Stimulated activated CD8-positive, alpha-beta memory T cell treated with anti-CD3 and anti-CD28 coated beads, Interleukin-15, amount 100 ng/mL, for 1 hour (primary cell): ENCODE data around the gene LRRC72.
"Not testable (repeated sequence)": the region's sequence is repeated elsewhere in the genome, so short reads cannot be mapped to it uniquely, and the experiment has no call there.

Experiments
- DNase-seq: peaks from one replicate; pipeline ENCODE4 v3.0.0-alpha.2; 2020; ENCODE audit warnings: low read depth

Gene LRRC72

GRCh38 chr7:16526742-16527540, at the start of gene LRRC72:
LRRC72 (plus strand) TSS chr7:16526825; CDS start chr7:16526953, 128 bp downstream.
- DNase-seq, result no peak

GRCh38 chr7:16479161-16479560, 47.5 kb upstream of the LRRC72 start:
- DNase-seq, result no peak

GRCh38 chr7:16479591-16479990, 47.0 kb upstream of the LRRC72 start:
- no peak for DNase-seq

DNA sequence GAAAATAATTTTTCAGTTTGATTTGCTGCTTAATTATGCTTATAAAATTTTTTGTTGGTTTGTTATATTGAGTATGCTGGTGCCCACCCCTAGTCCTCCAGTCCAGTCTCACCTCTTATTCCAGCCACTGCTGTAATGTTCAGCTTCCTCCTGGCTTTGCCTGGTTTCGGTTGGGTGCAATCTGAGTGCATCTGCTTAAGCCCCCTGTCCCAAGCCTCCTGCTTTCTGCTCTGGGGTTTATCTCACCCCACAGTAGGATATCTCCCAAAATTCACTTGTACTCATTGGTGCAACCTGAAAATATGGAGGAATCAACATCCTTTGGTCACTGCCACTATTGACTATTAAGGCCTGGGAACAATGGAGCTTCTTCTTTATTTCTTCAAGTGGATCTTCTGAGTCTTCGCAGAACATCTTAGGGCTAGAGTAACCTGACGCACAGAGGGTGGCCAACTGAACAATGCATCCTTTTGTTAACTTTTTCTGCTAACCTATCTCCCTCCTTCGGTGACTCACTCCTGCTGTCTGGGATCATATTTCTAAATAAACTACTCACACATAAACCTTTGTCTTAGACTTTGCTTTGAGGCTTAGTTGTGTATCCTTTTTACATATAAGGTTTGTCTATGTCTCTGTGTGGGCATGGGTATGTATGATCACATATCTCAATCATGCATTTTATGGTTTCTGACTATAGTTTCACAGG, 42.0 kb upstream of the LRRC72 start:
- no peak for DNase-seq

- DNase-seq, result no peak
These were observed 35.5 kb upstream of the LRRC72 start for GRCh38 chr7:16491148-16491547.

DNA sequence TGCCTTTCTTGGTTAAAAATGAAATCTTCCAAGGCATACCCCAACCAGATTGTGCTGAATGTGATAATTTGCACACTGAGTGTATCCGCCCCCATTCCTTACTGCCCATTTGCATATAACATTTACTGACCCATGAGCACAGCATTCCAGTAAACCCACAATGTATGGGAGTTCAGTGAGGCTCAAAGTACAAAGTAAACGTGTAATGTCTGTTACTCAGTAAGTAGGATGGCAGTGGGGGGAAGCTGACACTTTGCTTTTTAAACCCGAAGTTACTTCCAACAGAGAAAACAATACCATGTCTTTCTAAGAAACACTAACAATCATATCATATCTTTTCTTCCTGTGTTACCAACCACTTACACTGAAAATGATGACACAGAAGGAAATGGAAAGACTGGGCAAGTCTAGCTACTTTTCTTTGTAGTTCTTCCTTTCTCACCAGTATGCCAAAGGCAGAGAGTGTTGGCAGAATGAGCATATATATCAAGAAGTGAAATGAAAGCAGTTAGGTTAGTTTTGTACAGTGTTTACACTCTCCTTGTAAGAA, 34.0 kb upstream of the LRRC72 start:
- no peak for DNase-seq

GRCh38 chr7:16493266-16493665, 33.4 kb upstream of the LRRC72 start:
- no peak for DNase-seq

DNA sequence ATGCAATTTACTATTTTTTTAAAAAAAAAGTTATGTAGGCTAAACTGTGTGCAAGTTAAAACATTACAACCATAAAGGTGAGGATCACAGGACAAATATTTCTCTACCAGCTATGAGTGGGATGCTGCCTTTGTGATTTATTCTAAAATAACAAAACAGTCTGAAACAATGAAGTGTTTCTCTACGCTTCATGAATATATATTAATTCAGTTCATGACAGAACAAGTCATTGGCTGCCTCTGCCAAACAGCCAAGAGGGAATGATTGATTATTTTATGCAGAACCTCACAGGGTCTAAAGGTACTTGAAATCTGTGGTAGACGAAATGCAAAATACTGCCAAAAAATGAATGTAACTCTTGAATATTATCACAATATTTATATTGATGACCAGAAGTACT, 32.1 kb upstream of the LRRC72 start:
- DNase-seq, result no peak

GRCh38 chr7:16494955-16495719, 31.5 kb upstream of the LRRC72 start:
- no peak for DNase-seq

DNA sequence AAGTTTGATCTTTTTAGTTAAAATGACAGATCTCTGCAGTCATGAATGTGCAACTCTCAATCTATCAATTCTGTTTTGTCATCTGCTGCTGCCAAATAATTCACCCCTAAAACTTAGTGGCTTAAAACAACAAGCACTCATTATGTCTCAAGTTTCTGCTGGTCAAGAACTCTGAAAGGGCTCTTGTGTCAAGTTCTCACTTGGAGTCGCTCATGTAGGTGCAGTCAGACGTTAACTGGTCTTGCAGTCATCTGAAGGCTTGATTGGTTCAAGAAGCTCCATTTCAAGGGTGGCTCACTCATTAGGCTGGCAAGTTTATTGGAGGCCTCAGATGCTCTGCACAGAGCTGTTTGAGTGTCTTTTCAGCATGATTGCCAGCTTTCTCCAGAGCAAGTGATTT, 28.5 kb upstream of the LRRC72 start:
- DNase-seq, result no peak

- DNase-seq, result no peak
These were observed 24.3 kb upstream of the LRRC72 start for GRCh38 chr7:16502303-16502702.

DNA sequence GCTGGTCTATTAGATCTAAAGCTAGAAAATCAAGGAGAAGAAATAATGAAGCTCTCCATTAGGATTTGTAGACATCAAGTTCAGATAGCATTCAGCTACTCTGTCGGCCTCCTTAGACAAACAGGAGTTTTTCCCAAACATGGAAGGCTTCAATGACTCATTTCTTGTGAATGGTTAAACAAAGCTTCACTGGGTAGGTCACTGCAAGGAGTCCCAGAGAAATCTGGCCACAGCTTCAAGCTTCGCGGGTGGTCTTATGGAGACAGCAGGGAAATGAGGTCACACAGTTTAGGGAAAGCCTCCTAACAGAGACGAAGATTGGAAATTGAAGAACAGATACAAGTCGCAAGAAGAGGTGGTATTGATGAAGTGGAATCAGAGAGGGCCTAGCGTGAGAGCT, 22.6 kb upstream of the LRRC72 start:
- DNase-seq, result no peak

DNA sequence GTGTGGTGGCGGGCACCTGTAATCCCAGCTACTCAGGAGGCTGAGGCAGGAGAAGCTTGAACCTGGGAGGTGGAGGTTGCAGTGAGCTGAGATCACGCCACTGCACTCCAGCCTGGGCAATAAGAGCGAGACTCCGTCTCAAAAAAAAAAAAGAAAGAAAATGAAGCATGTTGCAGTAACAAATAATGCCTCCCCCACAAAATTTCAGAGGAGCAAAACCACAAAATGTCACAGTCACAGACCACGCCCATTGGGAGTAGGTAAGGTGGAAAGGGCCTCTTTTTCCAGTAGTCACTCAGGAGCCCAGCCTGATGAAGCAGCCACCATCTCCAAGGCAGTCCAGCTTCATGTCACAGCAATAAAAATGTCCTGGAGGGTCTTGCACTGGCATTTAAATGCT, 20.2 kb upstream of the LRRC72 start:
- DNase-seq, result not testable (repeated sequence)

DNA sequence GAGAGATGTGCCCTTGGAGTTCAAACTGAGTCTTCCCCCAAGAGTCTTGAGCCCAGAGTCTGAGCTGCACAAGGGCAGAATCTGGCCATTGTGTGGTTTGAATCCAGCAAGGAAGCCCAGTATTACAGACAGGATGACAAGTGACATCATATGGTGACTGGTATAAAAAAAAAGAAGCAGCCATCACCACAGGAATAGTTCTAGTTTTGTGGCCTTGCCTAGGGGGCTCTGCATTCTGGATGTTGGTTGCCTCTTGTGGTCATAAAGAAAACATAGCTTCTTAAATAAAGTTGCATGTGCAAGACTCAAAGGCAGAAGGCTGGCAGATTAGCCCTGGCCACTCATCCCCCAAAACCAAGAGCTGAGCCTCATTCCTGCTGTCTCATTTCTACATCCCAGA, 16.8 kb upstream of the LRRC72 start:
- DNase-seq, result no peak

DNA sequence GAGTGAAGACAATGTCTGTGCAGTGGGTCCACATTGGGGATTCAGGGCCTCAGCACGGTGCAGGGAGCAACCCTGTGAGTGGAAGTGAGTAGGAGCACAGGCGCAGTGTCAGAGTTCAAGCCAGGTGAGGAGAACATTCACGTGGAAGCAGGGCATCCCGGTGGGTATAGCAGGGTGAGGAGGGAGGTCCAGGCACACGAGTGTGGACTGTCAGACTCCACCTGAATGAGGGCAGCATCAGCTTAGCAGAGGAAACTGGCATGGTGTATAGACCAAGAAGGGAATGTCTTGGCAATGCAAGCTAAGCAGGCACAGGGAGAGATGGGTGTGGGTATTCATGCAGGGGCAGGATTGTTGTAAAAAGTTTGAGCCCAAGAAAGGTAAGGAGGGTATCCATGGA, 15.3 kb upstream of the LRRC72 start:
- no peak for DNase-seq

DNA sequence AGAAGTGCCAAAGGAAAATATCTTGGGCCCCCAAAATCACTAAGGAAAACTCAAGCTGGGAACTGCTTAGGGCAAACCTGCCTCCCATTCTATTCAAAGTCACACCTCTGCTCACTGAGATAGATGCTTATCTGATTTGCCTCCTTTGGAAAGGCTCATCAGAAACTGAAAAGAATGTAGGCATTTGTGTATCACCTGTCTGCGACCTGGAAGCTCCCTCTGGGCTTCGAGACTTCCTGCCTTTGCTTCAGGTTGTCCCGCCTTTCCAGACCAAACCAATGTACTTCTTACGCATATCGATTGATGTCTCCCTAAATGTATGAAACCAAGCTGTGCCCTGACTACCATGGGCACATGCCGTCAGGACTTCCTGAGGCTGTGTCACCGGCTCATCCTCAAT, 14.5 kb upstream of the LRRC72 start:
- DNase-seq, result no peak

DNA sequence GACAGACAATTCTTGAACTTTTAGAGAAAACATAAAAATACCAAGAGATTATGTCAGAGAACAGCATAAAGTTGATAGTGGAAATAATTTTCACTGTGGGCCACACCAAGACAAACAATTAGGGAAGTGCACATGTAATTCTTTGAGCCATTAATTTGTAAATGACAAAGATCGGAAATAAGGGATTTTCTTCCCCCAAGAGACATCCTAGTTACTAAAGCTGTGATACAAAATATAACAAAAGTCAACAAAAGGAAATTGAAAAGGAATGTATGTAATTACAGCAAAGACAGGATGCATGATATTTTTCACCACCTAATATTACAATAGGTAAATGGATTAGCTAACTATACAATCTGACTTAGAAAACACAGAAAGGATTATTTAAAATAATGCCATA, 12.4 kb upstream of the LRRC72 start:
- DNase-seq, result no peak

DNA sequence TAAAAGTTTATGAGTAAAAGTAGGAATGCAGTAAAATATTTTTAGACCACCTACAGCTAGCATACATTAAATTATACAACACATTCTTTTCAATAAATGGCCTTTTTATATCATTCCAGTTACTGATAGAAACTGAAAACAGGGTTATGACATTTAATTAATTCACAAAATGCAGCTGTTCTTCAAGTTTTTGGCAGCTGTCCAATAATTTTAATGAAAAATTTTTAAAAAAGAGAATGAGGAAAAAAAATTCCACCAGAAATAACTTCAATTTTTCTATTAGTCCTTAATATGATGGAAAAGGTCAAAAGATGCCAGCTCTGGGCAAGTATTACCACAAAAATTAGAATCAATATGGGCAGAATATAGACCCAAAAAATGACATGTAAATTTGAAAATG, 11.9 kb upstream of the LRRC72 start:
- DNase-seq, result no peak

GRCh38 chr7:16515785-16516685, 10.6 kb upstream of the LRRC72 start:
- DNase-seq, result no peak

DNA sequence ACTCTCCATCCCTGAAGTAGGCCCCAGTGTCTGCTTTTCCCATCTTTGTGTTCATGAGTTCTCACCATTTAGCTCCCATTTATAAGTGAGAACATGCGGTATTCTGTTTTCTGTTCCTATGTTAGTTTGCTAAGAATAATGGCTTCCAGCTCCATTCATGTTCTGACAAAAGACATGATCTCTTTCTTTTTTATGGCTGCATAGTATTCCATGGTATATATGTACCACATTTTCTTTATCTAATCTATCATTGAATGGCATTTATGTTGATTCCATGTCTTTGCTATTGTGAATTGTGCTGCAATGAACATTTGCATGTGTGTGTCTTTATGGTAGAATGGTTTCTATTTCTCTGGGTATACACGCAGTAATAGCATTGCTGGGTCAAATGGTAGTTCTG, 6.6 kb upstream of the LRRC72 start:
- DNase-seq, result not testable (repeated sequence)

DNA sequence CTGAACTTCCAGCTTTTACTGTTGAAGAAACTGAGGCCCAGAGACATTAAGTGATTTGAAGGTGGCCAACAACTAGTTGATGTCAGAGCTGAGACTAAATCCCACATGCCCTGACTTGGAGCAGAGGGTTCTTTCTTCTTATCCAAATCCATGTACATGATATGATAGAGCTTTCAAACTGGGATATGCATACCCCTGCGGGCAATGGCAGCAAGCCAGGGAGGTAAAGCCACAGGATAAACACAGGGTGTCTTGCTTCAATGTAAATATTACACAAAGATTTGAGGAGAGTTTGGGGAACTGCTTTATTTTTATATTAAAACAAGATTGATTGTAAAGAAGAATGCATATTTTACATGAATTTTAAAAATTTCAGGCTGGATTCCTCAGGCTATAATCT, 2.3 kb upstream of the LRRC72 start:
- DNase-seq, result no peak

- no peak for DNase-seq
These were observed 1.9 kb downstream of the LRRC72 start for GRCh38 chr7:16528520-16528919.
